A549 (cell line): ENCODE measurements around the gene WNT11. TPM values are rescaled to one million over a fixed set of nuclear protein-coding genes. Genes with fewer than 3 reads are reported as not detected.

Experiments
- ATAC-seq, 2 experiments: fragments of 200-7000 bp in 1 of 2; fragments of >200 bp in 1 of 2; cut with Nextera tagmentation in 1 of 2; cut with Tn5 transposase in 1 of 2; 3 replicates each; pipeline versions ENCODE4 v1.8.0 to v1.9.1; 2018 to 2020; ENCODE audit warnings: mild to moderate bottlenecking in 1 of 2, moderate library complexity in 1 of 2
- CTCF ChIA-PET: fragments of 300-600 bp; sonication (Branson Sonifier 250); formaldehyde crosslinking; extraction: SDS; loops from one replicate; lab custom pipeline; 2021; ENCODE audit warnings: antibody characterized with exemption, inconsistent platforms; lab: Yijun Ruan, JAX
- POLR2A ChIA-PET: fragments of 350-600 bp; formaldehyde crosslinking; extraction: SDS; loops from one replicate; lab custom pipeline; 2021; ENCODE audit warnings: antibody characterized with exemption, inconsistent platforms; lab: Yijun Ruan, JAX
- DNase-seq, 2 experiments: peaks; one replicate each; pipeline versions ENCODE4 v3.0.0 to v3.0.0-alpha.2; 2011 to 2016; ENCODE audit warnings: low read depth in 1 of 2, low spot score in 1 of 2
- FAIRE-seq: peaks from 2 replicates; lab custom pipeline; 2011; peaks lifted over from hg19 to GRCh38; lab: Jason Lieb, UNC
- H3K27ac ChIP-seq, 2 experiments: fragments of >200 bp; sonication (Bioruptor Twin); formaldehyde crosslinking; 3 replicates each; pipeline ENCODE4 v1.5.1; 2016 to 2017
- H3K4me1 ChIP-seq: fragments of >200 bp; sonication (Bioruptor Twin); formaldehyde crosslinking; 3 replicates; pipeline ENCODE4 v1.6.1; 2016
- H3K4me2 ChIP-seq: fragments of >200 bp; sonication (Bioruptor Twin); formaldehyde crosslinking; 3 replicates; pipeline ENCODE4 v1.6.1; 2016
- H3K4me3 ChIP-seq: fragments of >200 bp; sonication (Bioruptor Twin); formaldehyde crosslinking; 3 replicates; pipeline ENCODE4 v1.5.1; 2016
- H3K9me3 ChIP-seq: fragments of >200 bp; sonication (Bioruptor Twin); formaldehyde crosslinking; 3 replicates; pipeline ENCODE4 v1.6.1; 2016
- CBX8 ChIP-seq: fragments of 200-600 bp; sonication (generic); IDR thresholded peaks from 2 replicates; pipeline ENCODE4 v1.6.1; 2016
- CHD2 ChIP-seq: fragments of 150-350 bp; IDR thresholded peaks from 2 replicates; pipeline ENCODE4 v1.6.1; 2014; ENCODE audit warnings: low read length; ENCODE audit not compliant: partially characterized antibody
- CHD4 ChIP-seq: fragments of 200-600 bp; sonication (generic); IDR thresholded peaks from 2 replicates; pipeline ENCODE4 v1.6.1; 2016; ENCODE audit warnings: antibody characterized with exemption, mild to moderate bottlenecking, borderline replicate concordance
- EHMT2 ChIP-seq: fragments of 200-600 bp; sonication (generic); IDR thresholded peaks from 2 replicates; pipeline ENCODE4 v1.6.1; 2016; ENCODE audit warnings: antibody characterized with exemption, low read depth, mild to moderate bottlenecking, moderate library complexity
- ESRRA ChIP-seq: fragments of 150-350 bp; IDR thresholded peaks from 2 replicates; pipeline ENCODE4 v1.6.1; 2014; ENCODE audit warnings: mild to moderate bottlenecking, low read length, borderline replicate concordance
- FOSB ChIP-seq: fragments of 250-450 bp; sonication (Bioruptor Pico); IDR thresholded peaks from 2 replicates; pipeline ENCODE4 v1.5.0; 2020; ENCODE audit warnings: mild to moderate bottlenecking, moderate library complexity
- FOSL2 ChIP-seq, 2 experiments: fragments of 450-650 bp in 1 of 2; fragments of >200 bp in 1 of 2; sonication (Bioruptor Twin) in 1 of 2; formaldehyde crosslinking; IDR thresholded peaks; 2 replicates each; pipeline versions ENCODE4 v1.5.0 to v1.6.1; 2016 to 2020; ENCODE audit warnings: mild to moderate bottlenecking in 1 of 2, moderate library complexity in 1 of 2
- GATA3 ChIP-seq: IDR thresholded peaks from 2 replicates; pipeline ENCODE4 v1.6.1; 2012; ENCODE audit warnings: borderline replicate concordance
- HDAC2 ChIP-seq: fragments of 200-600 bp; sonication (generic); IDR thresholded peaks from 2 replicates; pipeline ENCODE4 v1.6.1; 2016
- HEYL ChIP-seq: fragments of 250-450 bp; sonication (Bioruptor Pico); IDR thresholded peaks from 2 replicates; pipeline ENCODE4 v1.8.0; 2021; ENCODE audit warnings: mild to moderate bottlenecking, moderate library complexity
- HMGXB4 ChIP-seq: fragments of 250-450 bp; sonication (Bioruptor Pico); IDR thresholded peaks from 2 replicates; pipeline ENCODE4 v1.5.0; 2021; ENCODE audit warnings: mild to moderate bottlenecking, moderate library complexity, borderline replicate concordance
- HOXA7 ChIP-seq: fragments of 250-450 bp; sonication (Bioruptor Pico); IDR thresholded peaks from 2 replicates; pipeline ENCODE4 v1.5.0; 2020; ENCODE audit warnings: mild to moderate bottlenecking, moderate library complexity
- HOXB13 ChIP-seq: fragments of 250-450 bp; sonication (Bioruptor Pico); IDR thresholded peaks from 2 replicates; pipeline ENCODE4 v1.5.0; 2020; ENCODE audit warnings: low read depth, mild to moderate bottlenecking, moderate library complexity
- JUN ChIP-seq, 2 experiments: fragments of >200 bp; sonication (Bioruptor Twin); formaldehyde crosslinking; IDR thresholded peaks; 2 replicates in 1 of 2; 3 replicates in 1 of 2; pipeline ENCODE4 v1.6.1; 2016 to 2017
- JUNB ChIP-seq: fragments of >200 bp; sonication (Bioruptor Twin); formaldehyde crosslinking; IDR thresholded peaks from 2 replicates; pipeline ENCODE4 v1.6.1; 2016
- KDM1A ChIP-seq: fragments of 200-600 bp; sonication (generic); IDR thresholded peaks from 2 replicates; pipeline ENCODE4 v1.6.1; 2016; ENCODE audit warnings: low read depth, mild to moderate bottlenecking
- MAX ChIP-seq: IDR thresholded peaks from 2 replicates; pipeline ENCODE4 v1.6.1; 2012
- MYC ChIP-seq: IDR thresholded peaks from 2 replicates; pipeline ENCODE4 v1.6.1; 2012; ENCODE audit warnings: mild to moderate bottlenecking, inconsistent platforms, low read length, improper control_type of control experiment, borderline replicate concordance
- NFE2L2 ChIP-seq: fragments of 150-350 bp; conservative IDR thresholded peaks from 2 replicates; pipeline ENCODE4 v1.6.1; 2014; ENCODE audit warnings: low read length
- POLR2AphosphoS2 ChIP-seq: conservative IDR thresholded peaks from 2 replicates; pipeline ENCODE4 v1.6.1; 2012; ENCODE audit warnings: low read length, improper control_type of control experiment, inconsistent platforms
- RARB ChIP-seq: fragments of 250-450 bp; sonication (Bioruptor Pico); IDR thresholded peaks from 2 replicates; pipeline ENCODE4 v1.8.0; 2021; ENCODE audit warnings: mild to moderate bottlenecking, moderate library complexity
- REST ChIP-seq: fragments of 200-600 bp; sonication (generic); IDR thresholded peaks from 2 replicates; pipeline ENCODE4 v1.6.1; 2016; ENCODE audit warnings: antibody characterized with exemption, mild to moderate bottlenecking, moderate library complexity
- ZC3H11A ChIP-seq: fragments of 450-650 bp; IDR thresholded peaks from 2 replicates; pipeline ENCODE4 v1.6.1; 2014; ENCODE audit warnings: antibody characterized with exemption, mild to moderate bottlenecking
- ZSCAN20 ChIP-seq: fragments of 250-450 bp; sonication (Bioruptor Pico); IDR thresholded peaks from 2 replicates; pipeline ENCODE4 v1.8.0; 2022; ENCODE audit warnings: mild to moderate bottlenecking, moderate library complexity
- WGBS: methylation state at CpG from one replicate; pipeline ENCODE4 v1.1.6; 2017; ENCODE audit errors: missing lambda C conversion rate; 5-methylcytosine and 5-hydroxymethylcytosine counted together
- polyA plus RNA-seq, 4 experiments: library from polyadenylated mRNA; depleted of rRNA in 3 of 4; stranded (reverse); fragments of >200 nt; fragmentation: RNase III in 1 of 4; extraction: RNeasy Plus Mini Kit Qiagen cat#74134 plus additional on column Dnase treatment in 1 of 4; gene quantifications; 2 replicates in 3 of 4; 3 replicates in 1 of 4; pipeline ENCODE4 v1.2.3, GENCODE V29; 2011 to 2017
- TF ChIP-seq, protein P1 (sequence below): fragments of >200 bp; sonication (Bioruptor Twin); formaldehyde crosslinking; IDR thresholded peaks from 3 replicates; pipeline ENCODE4 v1.6.1; 2016
- TF ChIP-seq, protein P2 (sequence below): fragments of >200 bp; sonication (Bioruptor Twin); formaldehyde crosslinking; IDR thresholded peaks from 2 replicates; pipeline ENCODE4 v1.6.1; 2016

WNT11 gene
- polyA plus RNA-seq, 2 of the 4 experiments (the other 2 are of a cell fraction): 0.36 to 0.57 TPM

DNA sequence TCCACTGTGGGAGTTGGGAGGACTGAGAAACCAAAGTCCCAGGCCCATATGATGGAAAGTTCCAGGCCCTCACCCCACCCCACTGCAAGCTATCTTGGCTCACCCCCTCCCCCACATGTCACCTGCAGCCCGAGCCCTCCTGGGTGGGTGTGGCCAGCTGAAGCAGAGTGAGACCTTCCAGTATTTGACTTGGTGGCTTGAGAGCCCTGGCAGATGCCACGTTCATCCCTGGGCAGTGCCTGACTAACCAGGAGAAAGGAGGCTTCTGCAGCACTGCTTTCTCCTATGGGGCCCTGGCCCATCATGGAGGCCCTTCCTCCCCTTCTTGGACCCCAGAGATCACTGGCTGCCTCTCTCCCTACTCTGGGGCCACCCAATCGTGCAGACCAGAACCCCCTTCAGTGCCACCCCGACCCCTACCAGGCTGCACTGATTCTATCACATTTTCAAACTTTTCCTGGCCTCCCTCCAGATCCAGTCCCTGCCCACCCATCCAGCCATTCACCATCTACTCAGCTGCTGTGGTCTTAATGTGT, 38.1 kb upstream of the WNT11 start:
- ATAC-seq (no peak), DNase-seq (no peak), FAIRE-seq (no peak)
- ChIA-PET CTCF (interaction anchor here (1.0 to 3.0 kb wide), 4 partner anchors 9 to 75 kb away, joined by 3 to 24 read pairs (median 10); no protein-coding TSS in a partner anchor), POLR2A (no interaction called here)
- no peaks in the 10 kb centered on the region for H3K4me1 ChIP-seq
- H3K4me2 ChIP-seq: no peak overlapping the region
- TF ChIP-seq, protein P1, sequence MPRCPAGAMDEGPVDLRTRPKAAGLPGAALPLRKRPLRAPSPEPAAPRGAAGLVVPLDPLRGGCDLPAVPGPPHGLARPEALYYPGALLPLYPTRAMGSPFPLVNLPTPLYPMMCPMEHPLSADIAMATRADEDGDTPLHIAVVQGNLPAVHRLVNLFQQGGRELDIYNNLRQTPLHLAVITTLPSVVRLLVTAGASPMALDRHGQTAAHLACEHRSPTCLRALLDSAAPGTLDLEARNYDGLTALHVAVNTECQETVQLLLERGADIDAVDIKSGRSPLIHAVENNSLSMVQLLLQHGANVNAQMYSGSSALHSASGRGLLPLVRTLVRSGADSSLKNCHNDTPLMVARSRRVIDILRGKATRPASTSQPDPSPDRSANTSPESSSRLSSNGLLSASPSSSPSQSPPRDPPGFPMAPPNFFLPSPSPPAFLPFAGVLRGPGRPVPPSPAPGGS: no peak
- no peak for TF ChIP-seq HEYL (CRISPR knock-in tag)
- no peak for TF ChIP-seq CHD2
- no peak for TF ChIP-seq ZSCAN20
- TF ChIP-seq JUN (IDR thresholded peaks at IDR 0.05): no peak
- no peak for TF ChIP-seq REST
- TF ChIP-seq MYC: no peak
- TF ChIP-seq HOXA7 (CRISPR knock-in tag): no peak
- TF ChIP-seq FOSB: no peak
- no peak for TF ChIP-seq RARB (CRISPR knock-in tag)
- no peak for TF ChIP-seq JUNB
- no peak for TF ChIP-seq ESRRA
- TF ChIP-seq NFE2L2: no peak
- no peak for TF ChIP-seq GATA3
- TF ChIP-seq MAX: no peak
- no peak for TF ChIP-seq HMGXB4 (CRISPR knock-in tag)
- TF ChIP-seq POLR2AphosphoS2: no peak
- TF ChIP-seq EHMT2: no peak
- no peak for TF ChIP-seq ZC3H11A
- TF ChIP-seq HOXB13 (CRISPR knock-in tag): no peak
- H3K4me3 ChIP-seq: no peak overlapping the region
- no peaks in the 10 kb centered on the region for H3K9me3 ChIP-seq
- no peak overlapping the region for H3K27ac ChIP-seq
- 24% methylated on average over 3 of the region's 4 CpGs for WGBS

GRCh38 chr11:76243957-76244285, 37.6 kb upstream of the WNT11 start:
- ATAC-seq (no peak), FAIRE-seq (no peak), DNase-seq (no peak)
- Histone ChIP-seq H3K4me2 (no peak overlapping the region), H3K4me3 (no peak overlapping the region)
- POLR2A ChIA-PET: no interaction called here
- WGBS: 80% methylated on average over 7 of the region's 7 CpGs
- TF ChIP-seq CBX8: no peak
- TF ChIP-seq HMGXB4 (CRISPR knock-in tag): no peak
- no peak for TF ChIP-seq NFE2L2
- no peak for TF ChIP-seq POLR2AphosphoS2
- TF ChIP-seq FOSL2 (IDR thresholded peaks at IDR 0.05): no peak
- TF ChIP-seq FOSL2 (CRISPR knock-in tag; IDR thresholded peaks at IDR 0.05): no peak
- TF ChIP-seq, protein P2, sequence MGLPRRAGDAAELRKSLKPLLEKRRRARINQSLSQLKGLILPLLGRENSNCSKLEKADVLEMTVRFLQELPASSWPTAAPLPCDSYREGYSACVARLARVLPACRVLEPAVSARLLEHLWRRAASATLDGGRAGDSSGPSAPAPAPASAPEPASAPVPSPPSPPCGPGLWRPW: no peak
- TF ChIP-seq KDM1A: no peak
- TF ChIP-seq HDAC2: no peak
- TF ChIP-seq CHD4: no peak
- TF ChIP-seq, all 56 proteins: peak for 0
- no peaks in the 10 kb centered on the region for H3K4me1 ChIP-seq
- no peak overlapping the region for H3K27ac ChIP-seq
- H3K9me3 ChIP-seq: no peaks in the 10 kb centered on the region
- CTCF ChIA-PET: interaction anchor here (1.0 to 3.0 kb wide), 4 partner anchors 9 to 75 kb away, joined by 3 to 24 read pairs (median 10); no protein-coding TSS in a partner anchor
